Omental fat pad (tissue), 4 donors: ENCODE data around the gene CCDC9. TPM values are rescaled to one million over a fixed set of nuclear protein-coding genes. Genes with fewer than 3 reads are reported as not detected.

Source experiments
- ATAC-seq: fragments of 150-250 bp; one replicate; pipeline ENCODE4 v1.9.1; 2016; ENCODE audit warnings: mild to moderate bottlenecking, moderate library complexity; ENCODE audit not compliant: low FRiP score
- DNase-seq: peaks from one replicate; pipeline ENCODE4 v3.0.0-alpha.2; 2019; ENCODE audit warnings: low spot score
- CTCF ChIP-seq, 3 donors: fragments of 450-650 bp; IDR thresholded peaks; one replicate each; pipeline ENCODE4 v1.5.1; 2016 to 2017; ENCODE audit warnings: antibody characterized with exemption in 3 of 3, mild to moderate bottlenecking in 3 of 3, moderate library complexity in 2 of 3
- total RNA-seq, 4 donors: library from RNA; depleted of rRNA; stranded (reverse); fragments of >200 nt; gene quantifications; one replicate each; pipeline ENCODE4 v1.1.0, GENCODE V29; 2016

The CCDC9 gene
- 10 to 100 TPM in 2 of 4 donors, 1 to 10 TPM in 2; 8.2 to 16.7 (median 12.5) TPM for total RNA-seq

- ATAC-seq = peak; percentile 30
- no peak for TF ChIP-seq CTCF (IDR thresholded peaks at IDR 0.05)
- DNase-seq = peak; percentile 88
Measured at GRCh38 chr19:47255879-47256692, at the start of gene CCDC9. CCDC9 (plus strand) TSS chr19:47256525; CDS start chr19:47258401, 1,876 bp downstream.

GRCh38 chr19:47209319-47210179 lies 46.8 kb upstream of the CCDC9 start:
- DNase-seq (no peak), ATAC-seq (no peak)
- no peak for TF ChIP-seq CTCF (IDR thresholded peaks at IDR 0.05)

GRCh38 chr19:47210180-47210490 lies 46.2 kb upstream of the CCDC9 start:
- DNase-seq (no peak), ATAC-seq (no peak)
- no peak for TF ChIP-seq CTCF (IDR thresholded peaks at IDR 0.05)

GRCh38 chr19:47210689-47211316 lies 45.5 kb upstream of the CCDC9 start:
- TF ChIP-seq CTCF (IDR thresholded peaks at IDR 0.05) = peak in 2 of 3 donors; percentile 39 to 72
- ATAC-seq = peak; percentile 84
- DNase-seq = peak; percentile 97

- no peak for TF ChIP-seq CTCF (IDR thresholded peaks at IDR 0.05)
- ATAC-seq (no peak), DNase-seq (no peak)
Measured at GRCh38 chr19:47215581-47215980, 40.7 kb upstream of the CCDC9 start.

- DNase-seq = no peak
- no peak for TF ChIP-seq CTCF (IDR thresholded peaks at IDR 0.05)
- ATAC-seq = no peak
Measured at GRCh38 chr19:47221080-47221841, 35.1 kb upstream of the CCDC9 start.
